ENCODE measurements around the gene RPS15. TPM values are rescaled to one million over a fixed set of nuclear protein-coding genes. Genes with fewer than 3 reads are reported as not detected.
"Not testable (repeated sequence)": the region's sequence is repeated elsewhere in the genome, so short reads cannot be mapped to it uniquely, and the experiment has no call there.

RPS15 gene
- total RNA-seq, 3 donors from 2014 or later, result 748 to 897 (median 892) TPM

DNA sequence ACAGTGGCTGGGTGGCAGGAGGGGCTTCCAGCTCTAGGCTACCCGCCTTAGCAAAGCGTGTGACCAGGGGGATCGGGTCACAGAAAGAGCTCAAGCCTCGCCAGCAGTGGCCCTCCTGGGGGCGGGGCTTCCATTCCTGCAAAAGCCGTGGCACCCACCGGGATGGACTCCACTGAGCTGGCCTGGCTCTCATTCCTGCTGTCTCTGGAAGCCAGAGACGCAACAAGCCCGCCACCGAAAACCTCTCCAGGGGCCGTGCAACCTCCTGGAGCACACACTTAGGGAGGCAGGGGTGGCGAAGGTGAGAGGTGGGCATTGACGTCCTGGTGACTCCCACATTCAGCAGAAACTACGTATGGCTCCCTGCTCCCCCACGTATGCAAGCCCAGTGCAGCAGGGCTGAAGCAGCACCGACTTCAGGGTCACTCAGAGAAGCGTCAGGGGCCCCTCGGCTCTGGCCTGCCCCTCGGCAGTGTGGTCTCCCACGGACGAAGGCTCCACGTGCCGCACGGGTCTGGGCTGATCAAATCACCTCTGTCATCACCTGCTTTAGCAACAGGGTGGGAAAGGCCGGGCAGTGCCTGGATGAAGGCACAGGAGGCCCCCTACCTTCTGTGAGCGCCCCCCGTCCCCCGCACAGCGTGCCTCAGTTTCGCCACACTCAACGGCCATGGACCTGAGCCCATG, 37.7 kb downstream of the RPS15 start:
- ATAC-seq (no peak), DNase-seq (peak in 2 of 3 donors; percentile 28 to 43)
- TF ChIP-seq, protein P1, sequence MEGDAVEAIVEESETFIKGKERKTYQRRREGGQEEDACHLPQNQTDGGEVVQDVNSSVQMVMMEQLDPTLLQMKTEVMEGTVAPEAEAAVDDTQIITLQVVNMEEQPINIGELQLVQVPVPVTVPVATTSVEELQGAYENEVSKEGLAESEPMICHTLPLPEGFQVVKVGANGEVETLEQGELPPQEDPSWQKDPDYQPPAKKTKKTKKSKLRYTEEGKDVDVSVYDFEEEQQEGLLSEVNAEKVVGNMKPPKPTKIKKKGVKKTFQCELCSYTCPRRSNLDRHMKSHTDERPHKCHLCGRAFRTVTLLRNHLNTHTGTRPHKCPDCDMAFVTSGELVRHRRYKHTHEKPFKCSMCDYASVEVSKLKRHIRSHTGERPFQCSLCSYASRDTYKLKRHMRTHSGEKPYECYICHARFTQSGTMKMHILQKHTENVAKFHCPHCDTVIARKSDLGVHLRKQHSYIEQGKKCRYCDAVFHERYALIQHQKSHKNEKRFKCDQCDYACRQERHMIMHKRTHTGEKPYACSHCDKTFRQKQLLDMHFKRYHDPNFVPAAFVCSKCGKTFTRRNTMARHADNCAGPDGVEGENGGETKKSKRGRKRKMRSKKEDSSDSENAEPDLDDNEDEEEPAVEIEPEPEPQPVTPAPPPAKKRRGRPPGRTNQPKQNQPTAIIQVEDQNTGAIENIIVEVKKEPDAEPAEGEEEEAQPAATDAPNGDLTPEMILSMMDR (IDR thresholded peaks at IDR 0.05), result no peak
- Histone ChIP-seq H3K36me3 (ENCODE audit: low read depth) (no peaks in the 10 kb centered on the region), H3K9me3 (no peaks in the 10 kb centered on the region), H3K4me3 (no peak overlapping the region), H3K4me1 (ENCODE audit: low read depth) (peaks cover 21% of the 10 kb centered on the region)
- intact Hi-C loops (cut with DNase I, micrococcal nuclease), result no loop called here

DNA sequence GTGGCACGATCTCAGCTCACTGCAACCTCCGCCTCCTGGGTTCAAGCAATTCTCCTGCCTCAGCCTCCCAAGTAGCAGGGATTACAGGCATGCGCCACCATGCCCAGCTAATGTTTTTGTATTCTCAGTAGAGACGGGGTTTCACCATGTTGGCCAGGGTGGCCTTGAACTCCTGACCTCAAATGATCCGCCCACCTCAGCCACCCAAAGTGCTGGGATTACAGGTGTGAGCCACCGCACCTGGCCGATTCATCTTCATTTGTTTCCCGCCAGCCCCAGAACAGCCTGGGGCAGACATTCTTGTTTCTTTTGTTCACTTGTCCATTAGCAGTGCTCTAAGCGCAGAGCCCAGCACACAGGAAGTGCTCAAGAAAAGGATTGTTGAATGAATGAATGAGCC, 38.9 kb downstream of the RPS15 start:
- intact Hi-C loops (cut with DNase I, micrococcal nuclease); DNase-seq; H3K4me3 ChIP-seq; H3K9me3 ChIP-seq; ATAC-seq; H3K36me3 ChIP-seq (ENCODE audit: low read depth): not testable (repeated sequence)
- H3K4me1 ChIP-seq (ENCODE audit: low read depth), result peaks cover 13% of the 10 kb centered on the region

DNA sequence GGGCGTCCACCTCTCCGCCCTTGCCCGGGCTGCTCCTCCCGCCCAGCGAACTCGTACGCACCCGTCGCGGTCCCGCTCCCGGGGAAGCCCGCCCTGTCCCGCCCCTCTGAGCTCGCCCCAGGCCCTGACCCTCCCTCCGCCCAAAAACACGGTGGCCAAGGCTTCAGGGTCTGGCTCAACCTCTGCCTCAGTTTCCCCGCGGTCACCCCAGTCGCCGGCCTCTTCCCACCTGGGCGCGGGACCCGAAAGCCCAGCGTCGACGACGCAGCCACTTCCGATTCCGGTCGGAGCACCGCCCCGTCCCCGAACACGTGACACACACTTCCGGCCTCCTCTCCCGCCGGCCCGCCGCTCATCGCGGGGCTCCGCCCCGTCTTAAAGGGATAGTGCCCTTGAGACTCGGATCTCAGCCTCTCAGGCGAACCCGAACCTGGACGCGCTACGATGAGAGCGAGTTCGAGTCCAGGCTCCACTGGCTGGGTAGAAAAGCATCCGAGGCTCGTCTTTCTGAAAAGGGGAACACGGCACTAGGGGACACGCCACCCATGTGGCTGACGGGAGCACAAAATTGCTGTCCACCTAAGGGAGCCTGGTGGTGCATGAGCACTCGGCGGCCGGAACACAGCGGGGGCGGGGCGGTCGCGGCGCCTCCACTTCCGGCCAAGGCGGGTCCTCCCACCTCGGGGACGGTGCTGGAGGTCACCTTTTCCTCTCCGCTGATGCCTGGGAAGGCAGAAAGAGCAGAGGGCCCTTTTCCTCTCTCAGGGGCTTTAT, 40.9 kb downstream of the RPS15 start, which contains the start of gene C19orf25:
C19orf25 (minus strand) TSS at position 282 of the 774 bp plus-strand sequence. CDS start 312 bp downstream, outside the sequence.
- peak; percentile 98 for ATAC-seq

DNA sequence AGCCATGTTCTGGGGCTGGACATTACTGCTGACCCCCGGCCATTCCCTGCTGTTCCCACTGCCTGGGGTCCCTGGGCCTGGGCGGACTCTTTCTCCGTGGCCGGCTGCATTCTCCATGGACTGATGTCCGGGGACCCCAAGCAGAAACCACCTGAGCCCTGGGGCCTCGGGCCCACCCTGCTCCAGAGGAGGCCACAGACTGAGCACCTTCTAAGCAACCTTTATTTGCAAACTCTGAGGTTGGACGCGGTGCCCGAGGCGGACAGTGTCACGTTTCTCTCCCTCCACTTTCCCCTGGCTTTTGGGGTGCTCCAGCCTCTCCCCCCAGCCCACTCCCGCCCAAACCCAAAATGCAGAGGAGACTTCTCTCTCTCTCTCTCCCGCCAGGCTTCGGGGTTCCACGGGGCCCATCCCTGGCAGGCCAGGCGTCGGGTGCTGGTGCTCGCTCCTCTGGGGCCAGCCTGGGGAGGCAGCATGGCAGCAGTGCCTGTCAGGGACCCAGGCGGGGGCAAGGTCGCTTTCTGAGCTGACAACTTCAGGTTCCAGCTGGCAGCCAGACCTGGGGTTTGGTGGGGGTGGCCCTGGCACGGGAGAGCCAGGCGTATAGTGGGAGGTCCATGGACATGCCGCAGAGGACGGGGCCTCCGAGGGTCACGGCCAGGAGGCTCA, 43.2 kb downstream of the RPS15 start:
- Histone ChIP-seq H3K9me3 (no peaks in the 10 kb centered on the region), H3K36me3 (ENCODE audit: low read depth) (no peaks in the 10 kb centered on the region), H3K4me3 (no peak overlapping the region), H3K4me1 (ENCODE audit: low read depth) (peaks cover 13% of the 10 kb centered on the region)
- TF ChIP-seq, protein P1 (IDR thresholded peaks at IDR 0.05), result no peak
- ATAC-seq, result no peak
- intact Hi-C loops (cut with DNase I, micrococcal nuclease), result no loop called here
- DNase-seq, result peak in 1 of 3 donors; percentile 28

More for the DNA sequence above, 40.9 kb downstream of the RPS15 start, which contains the start of gene C19orf25:
- intact Hi-C loops (cut with DNase I, micrococcal nuclease), result no loop called here
- TF ChIP-seq, protein P1 (IDR thresholded peaks at IDR 0.05), result no peak
- Histone ChIP-seq H3K4me3 (peak within 1 kb of the TSS; percentile 97), H3K36me3 (ENCODE audit: low read depth) (no peaks in the 10 kb centered on the region), H3K4me1 (ENCODE audit: low read depth) (peaks cover 13% of the 10 kb centered on the region), H3K9me3 (no peaks in the 10 kb centered on the region)
- peak; percentile 96 to 97 (median 96) for DNase-seq

DNA sequence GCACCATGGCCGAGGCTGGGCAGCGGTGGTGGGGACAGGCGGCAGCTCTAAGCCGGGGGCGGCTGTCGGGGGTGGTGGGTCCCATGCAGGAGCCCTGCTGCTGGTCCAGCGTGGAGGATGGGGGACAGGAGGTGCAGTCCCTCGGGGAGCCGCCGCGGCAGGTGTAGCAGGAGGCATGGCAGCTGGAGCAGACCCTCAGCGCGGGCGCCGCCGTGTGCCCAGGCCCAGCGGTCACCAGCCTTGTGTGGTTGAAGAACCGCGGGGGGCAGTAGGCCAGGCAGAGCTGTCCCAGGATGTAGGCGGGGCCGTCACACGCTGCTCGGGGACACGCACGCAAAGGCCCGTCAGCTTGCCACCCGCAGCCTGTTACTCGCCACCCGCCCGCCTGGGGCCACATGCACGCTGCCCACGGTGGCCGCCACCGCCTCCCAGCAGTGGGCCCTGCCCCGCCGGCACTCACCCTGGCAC, 43.7 kb downstream of the RPS15 start:
- DNase-seq (peak in 2 of 3 donors; percentile 29 to 60), ATAC-seq (no peak)
- H3K4me3 ChIP-seq, result no peak overlapping the region
- intact Hi-C loops (cut with DNase I, micrococcal nuclease), result no loop called here
- peaks cover 13% of the 10 kb centered on the region for H3K4me1 ChIP-seq (ENCODE audit: low read depth)
- H3K9me3 ChIP-seq, result no peaks in the 10 kb centered on the region
- no peaks in the 10 kb centered on the region for H3K36me3 ChIP-seq (ENCODE audit: low read depth)
- TF ChIP-seq, protein P1 (IDR thresholded peaks at IDR 0.05), result no peak
